Astrocyte of the spinal cord (primary cell): ENCODE measurements around the gene PIEZO2.

Source experiments
- DNase-seq: peaks from one replicate; pipeline ENCODE4 v3.0.0; 2011; ENCODE audit warnings: low read depth, low spot score
- H3K4me3 ChIP-seq: 2 replicates; pipeline ENCODE4 v1.5.1; 2011; ENCODE audit warnings: low read depth, mild to moderate bottlenecking, low read length, moderate library complexity
- CTCF ChIP-seq: IDR thresholded peaks from 2 replicates; pipeline ENCODE4 v1.5.1; 2012; ENCODE audit warnings: low read depth, mild to moderate bottlenecking, low read length, inconsistent platforms
- in situ Hi-C: cut with HindIII; loops from 2 replicates; pipeline ENCODE4 v1.10.0; 2017; ENCODE audit warnings: low sequenced_read_pairs

PIEZO2 gene

GRCh38 chr18:10670856-10671255, 478.5 kb downstream of the PIEZO2 start:
- DNase-seq = no peak
- no peak overlapping the region for H3K4me3 ChIP-seq
- in situ Hi-C loops = no loop called here
- no peak for TF ChIP-seq CTCF

- no peak overlapping the region for H3K4me3 ChIP-seq
- no peak for DNase-seq
- in situ Hi-C loops = no loop called here
- no peak for TF ChIP-seq CTCF
Measured at GRCh38 chr18:10669441-10670100, 479.8 kb downstream of the PIEZO2 start.

- DNase-seq = no peak
- in situ Hi-C loops = no loop called here
- TF ChIP-seq CTCF = no peak
- no peak overlapping the region for H3K4me3 ChIP-seq
Measured at GRCh38 chr18:10663750-10664149, 485.6 kb downstream of the PIEZO2 start.

- H3K4me3 ChIP-seq = no peak overlapping the region
- in situ Hi-C loops = no loop called here
- DNase-seq = peak; percentile 25
- no peak for TF ChIP-seq CTCF
Measured at GRCh38 chr18:10661317-10661716, 488.1 kb downstream of the PIEZO2 start.

GRCh38 chr18:10660179-10660884, 489.0 kb downstream of the PIEZO2 start:
- peak; percentile 45 for DNase-seq
- in situ Hi-C loops = no loop called here
- TF ChIP-seq CTCF = no peak
- no peak overlapping the region for H3K4me3 ChIP-seq

- no peak for TF ChIP-seq CTCF
- no peak for DNase-seq
- in situ Hi-C loops = no loop called here
Measured at GRCh38 chr18:10659594-10659993, 489.8 kb downstream of the PIEZO2 start.

More at GRCh38 chr18:10659594-10659993, 489.8 kb downstream of the PIEZO2 start:
- H3K4me3 ChIP-seq = no peak overlapping the region
